SK-N-MC (cell line): ENCODE measurements around the gene ARL3.

Experiments
- EZH2 ChIP-seq: fragments of 200-600 bp; sonication (generic); IDR thresholded peaks from one replicate; pipeline ENCODE4 v1.6.1; 2017; ENCODE audit warnings: antibody characterized with exemption
- POLR2AphosphoS5 ChIP-seq: IDR thresholded peaks from 2 replicates; pipeline ENCODE4 v1.6.1; 2012; ENCODE audit warnings: mild to moderate bottlenecking, low read depth, low read length, borderline replicate concordance

DNA sequence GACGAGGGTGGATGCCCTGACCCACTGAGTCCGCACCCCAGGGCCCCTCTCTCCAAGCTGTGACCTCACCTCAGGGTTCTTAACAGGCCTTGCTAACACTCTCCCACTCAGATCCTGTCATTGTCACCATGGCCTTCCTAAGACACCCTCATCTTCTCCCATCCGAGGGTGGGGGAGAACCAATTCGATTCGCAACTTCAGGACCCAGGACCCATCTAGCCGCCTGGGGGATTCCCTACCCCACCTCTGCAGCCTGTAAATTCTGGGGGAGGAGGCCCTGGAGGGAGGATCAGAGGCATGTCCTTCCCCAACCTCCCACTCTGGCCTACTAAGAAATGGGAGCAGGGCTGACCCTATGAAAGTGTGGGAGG is 52.6 kb downstream of the ARL3 start:
- TF ChIP-seq EZH2 (no peak), POLR2AphosphoS5 (no peak)
